Measurements from ENCODE around the gene PPP1R1A. TPM values are rescaled to one million over a fixed set of nuclear protein-coding genes. Genes with fewer than 3 reads are reported as not detected.
A peak's percentile ranks its signal among the peaks of the same experiment; 100 is the strongest.

Gene PPP1R1A
- total RNA-seq, 1 experiment from 2014 or later, result 8.5 TPM

DNA sequence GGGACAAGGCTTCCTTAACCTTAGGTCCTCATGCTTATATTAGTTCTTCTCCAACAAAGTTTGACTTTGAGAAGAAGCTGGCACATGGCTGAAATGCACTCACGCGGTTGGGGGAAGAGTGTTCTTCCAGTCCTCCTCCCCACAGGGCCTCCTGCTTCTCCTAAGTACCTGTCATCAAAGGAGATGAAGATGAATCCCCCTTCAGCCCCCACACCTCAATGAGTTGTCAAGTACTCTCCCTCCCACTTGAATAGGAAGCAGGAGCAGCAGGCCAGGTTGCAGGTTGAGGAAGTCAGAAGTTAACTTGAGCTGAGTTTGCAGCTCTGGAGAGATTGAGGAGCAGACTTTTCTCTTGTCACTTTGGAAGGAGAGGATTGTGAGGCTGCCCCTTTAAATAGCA, 41.9 kb downstream of the PPP1R1A start:
- H4K8ac ChIP-seq (replicated peaks; ENCODE audit: insufficient read length, low read depth, low read length), result no peak overlapping the region
- H4K5ac ChIP-seq (ENCODE audit: insufficient read length, low read depth, low read length), result no peak overlapping the region
- no peaks in the 10 kb centered on the region for H3K9me3 ChIP-seq (ENCODE audit: control insufficient read depth, low read depth, low read length)
- H2BK20ac ChIP-seq (ENCODE audit: low read depth, low read length, poor library complexity, severe bottlenecking), result no peak overlapping the region
- no peak overlapping the region for H3K56ac ChIP-seq (ENCODE audit: insufficient read length, low read depth, low read length)
- H2BK15ac ChIP-seq (ENCODE audit: low read depth, low read length), result no peak overlapping the region
- Mint-ChIP-seq H3K27ac (no peak overlapping the region), H3K4me1 (peaks cover 33 to 44% of the 10 kb centered on the region in 2 experiments), H3K27me3 (ENCODE audit: low read depth) (peaks cover 27% of the 10 kb centered on the region), H3K9me3 (no peaks in the 10 kb centered on the region; a peak in 1 of 5 replicates), H3K4me3 (peak overlapping the region in 1 of 2 experiments; percentile 21; a peak in 1 of 5 replicates), H3K36me3 (ENCODE audit: insufficient read depth in 1 of 3, low read depth in 3 of 3) (no peaks in the 10 kb centered on the region)
- H3K23ac ChIP-seq (ENCODE audit: insufficient read length, low read depth, low read length), result no peak overlapping the region
- H3T11ph ChIP-seq (ENCODE audit: low read length), result no peak overlapping the region
- H3K18ac ChIP-seq (ENCODE audit: insufficient read length, low read depth, low read length), result no peak overlapping the region
- H3K79me2 ChIP-seq (ENCODE audit: insufficient read depth, low read length), result no peaks in the 10 kb centered on the region
- no peaks in the 10 kb centered on the region for H3K4me1 ChIP-seq (ENCODE audit: insufficient read depth, low read length)
- H2BK12ac ChIP-seq (ENCODE audit: insufficient read length, low read depth, low read length), result no peak overlapping the region
- H2BK5ac ChIP-seq (ENCODE audit: insufficient read length, low read length), result no peak overlapping the region
- TF ChIP-seq CTCF (conservative IDR thresholded peaks at IDR 0.05), result no peak
- H4K20me1 ChIP-seq (ENCODE audit: control insufficient read depth, insufficient read depth, insufficient read length), result no peaks in the 10 kb centered on the region
- no peaks in the 10 kb centered on the region for H3K79me1 ChIP-seq (ENCODE audit: insufficient read depth, low read depth, low read length, poor library complexity, severe bottlenecking)
- H3K23me2 ChIP-seq (ENCODE audit: insufficient read length, low read depth, low read length, poor library complexity, severe bottlenecking), result peaks cover 15% of the 10 kb centered on the region
- peaks cover 34% of the 10 kb centered on the region for H3K27me3 ChIP-seq (ENCODE audit: insufficient read depth, low read length)
- H3K27ac ChIP-seq (ENCODE audit: insufficient read length, low read depth, low read length), result no peak overlapping the region
- WGBS (ENCODE audit: extremely low coverage, insufficient read length, low lambda C conversion rate), result no CpG with 5 or more reads among the region's 2 CpGs
- H3K14ac ChIP-seq (ENCODE audit: insufficient read depth, low read length), result no peak overlapping the region
- DNase-seq, result no peak
- no peak overlapping the region for H3K4ac ChIP-seq (ENCODE audit: low read depth, low read length)
- H3K4me2 ChIP-seq (ENCODE audit: insufficient read depth, insufficient read length, low read length), result no peak overlapping the region
- no peak overlapping the region for H3K9ac ChIP-seq (ENCODE audit: extremely low read depth, insufficient read length, low read length)
- no peak overlapping the region for H2AFZ ChIP-seq (ENCODE audit: low read length)
- H2BK120ac ChIP-seq (ENCODE audit: low read depth, low read length, poor library complexity, severe bottlenecking), result no peak overlapping the region
- no peak overlapping the region for H4K91ac ChIP-seq (ENCODE audit: insufficient read length, low read depth, low read length)
- no peak overlapping the region for H2AK5ac ChIP-seq (ENCODE audit: insufficient read length, low read length)
